Calu3 (cell line): ENCODE results near the gene SLC9A7. TPM values are rescaled to one million over a fixed set of nuclear protein-coding genes. Genes with fewer than 3 reads are reported as not detected.

Experiments used
- BruUV-seq: library from RNA; stranded (reverse); fragments of 400-500 nt; replicated peaks from 2 replicates; lab custom pipeline; 2021; lab: Mats Ljungman, UMichigan
- CTCF ChIA-PET: fragments of 300-600 bp; sonication (Branson Sonifier 250); formaldehyde crosslinking; loops from one replicate; lab custom pipeline; 2022; ENCODE audit warnings: antibody characterized with exemption; lab: Charles Lee
- DNase-seq: peaks from one replicate; pipeline ENCODE4 v3.0.0; 2022
- H3K27ac Mint-ChIP-seq: one replicate; pipeline ENCODE4 v1.8.0; 2022; ENCODE audit warnings: mixed read lengths; ENCODE audit not compliant: unreplicated experiment
- H3K27me3 Mint-ChIP-seq: one replicate; pipeline ENCODE4 v1.8.0; 2022; ENCODE audit warnings: mixed read lengths; ENCODE audit not compliant: unreplicated experiment
- H3K36me3 Mint-ChIP-seq: one replicate; pipeline ENCODE4 v1.8.0; 2022; ENCODE audit warnings: mild to moderate bottlenecking, moderate library complexity, mixed read lengths; ENCODE audit not compliant: insufficient read depth, unreplicated experiment
- H3K4me1 Mint-ChIP-seq: one replicate; pipeline ENCODE4 v1.8.0; 2022; ENCODE audit warnings: mild to moderate bottlenecking, low read depth, mixed read lengths; ENCODE audit not compliant: unreplicated experiment
- H3K4me3 Mint-ChIP-seq: one replicate; pipeline ENCODE4 v1.8.0; 2022; ENCODE audit warnings: mild to moderate bottlenecking, low read depth, moderate library complexity, mixed read lengths; ENCODE audit not compliant: unreplicated experiment
- H3K9me3 Mint-ChIP-seq: one replicate; pipeline ENCODE4 v1.8.0; 2022; ENCODE audit warnings: low read depth, mixed read lengths; ENCODE audit not compliant: unreplicated experiment
- CTCF ChIP-seq: fragments of 200-600 bp; IDR thresholded peaks from one replicate; pipeline ENCODE4 v1.8.0; 2022; ENCODE audit warnings: antibody characterized with exemption; ENCODE audit not compliant: unreplicated experiment
- intact Hi-C: fragments of 100-400 bp; cut with micrococcal nuclease; formaldehyde crosslinking; loops from one replicate; pipeline ENCODE4 v1.10.0; 2022; ENCODE audit not compliant: unreplicated experiment
- total RNA-seq: library from RNA; stranded (reverse); gene quantifications from 2 replicates; pipeline ENCODE4 v1.2.3, GENCODE V29; 2022

SLC9A7 gene
- total RNA-seq, 1 experiment from 2014 or later: 83.3 TPM

- Mint-ChIP-seq H3K4me3 (no peak overlapping the region), H3K27ac (no peak overlapping the region), H3K27me3 (no peaks in the 10 kb centered on the region), H3K9me3 (no peaks in the 10 kb centered on the region), H3K36me3 (peaks cover 42% of the 10 kb centered on the region), H3K4me1 (no peaks in the 10 kb centered on the region)
- intact Hi-C loops: no loop called here
- CTCF ChIA-PET: no interaction called here
- no TSS peak for BruUV-seq
- no peak for DNase-seq
- TF ChIP-seq CTCF: no peak
These were observed 128.8 kb downstream of the SLC9A7 start for GRCh38 chrX:46630141-46630540.

GRCh38 chrX:46628460-46629371 lies 130.2 kb downstream of the SLC9A7 start:
- no peaks in the 10 kb centered on the region for H3K9me3 Mint-ChIP-seq
- no peak for TF ChIP-seq CTCF
- H3K27me3 Mint-ChIP-seq: no peaks in the 10 kb centered on the region
- no peak overlapping the region for H3K27ac Mint-ChIP-seq
- no TSS peak for BruUV-seq
- no peak for DNase-seq
- peaks cover 36% of the 10 kb centered on the region for H3K36me3 Mint-ChIP-seq
- no peak overlapping the region for H3K4me3 Mint-ChIP-seq
- CTCF ChIA-PET: no interaction called here
- intact Hi-C loops: no loop called here
- no peaks in the 10 kb centered on the region for H3K4me1 Mint-ChIP-seq

GRCh38 chrX:46627711-46628419 lies 131.1 kb downstream of the SLC9A7 start:
- intact Hi-C loops: no loop called here
- BruUV-seq: no TSS peak
- H3K4me1 Mint-ChIP-seq: no peaks in the 10 kb centered on the region
- H3K9me3 Mint-ChIP-seq: no peaks in the 10 kb centered on the region
- peaks cover 34% of the 10 kb centered on the region for H3K36me3 Mint-ChIP-seq
- H3K27me3 Mint-ChIP-seq: no peaks in the 10 kb centered on the region
- CTCF ChIA-PET: no interaction called here
- no peak for TF ChIP-seq CTCF
- no peak for DNase-seq
- H3K27ac Mint-ChIP-seq: no peak overlapping the region
- H3K4me3 Mint-ChIP-seq: no peak overlapping the region

- BruUV-seq: no TSS peak
- intact Hi-C loops: no loop called here
- peaks cover 27% of the 10 kb centered on the region for H3K36me3 Mint-ChIP-seq
- no peaks in the 10 kb centered on the region for H3K9me3 Mint-ChIP-seq
- no peak for DNase-seq
- no peak overlapping the region for H3K4me3 Mint-ChIP-seq
- no peak overlapping the region for H3K27ac Mint-ChIP-seq
- no peak for TF ChIP-seq CTCF
- CTCF ChIA-PET: no interaction called here
- H3K27me3 Mint-ChIP-seq: no peaks in the 10 kb centered on the region
- H3K4me1 Mint-ChIP-seq: no peaks in the 10 kb centered on the region
These were observed 131.9 kb downstream of the SLC9A7 start for GRCh38 chrX:46627062-46627461.
